ENCODE data around the gene IL19. TPM values are rescaled to one million over a fixed set of nuclear protein-coding genes. Genes with fewer than 3 reads are reported as not detected.
A peak's percentile ranks its signal among the peaks of the same experiment; 100 is the strongest.

Gene IL19
- total and polyA plus RNA-seq, 9 of the 15 experiments (the other 6 are each of a cell fraction or from before 2014, with no cell fraction given), result not detected

- WGBS (ENCODE audit: insufficient coverage, low coverage, missing lambda C conversion rate), result 6% methylated on average over 4 of the region's 4 CpGs
- no peak for ATAC-seq
- H4K20me1 ChIP-seq (replicated peaks; ENCODE audit: control insufficient read depth, insufficient read depth, low read length), result 0 out of 2 replicates have a peak, but pooled peaks cover 5% of the 10 kb centered on the region
- TF ChIP-seq, protein P1, sequence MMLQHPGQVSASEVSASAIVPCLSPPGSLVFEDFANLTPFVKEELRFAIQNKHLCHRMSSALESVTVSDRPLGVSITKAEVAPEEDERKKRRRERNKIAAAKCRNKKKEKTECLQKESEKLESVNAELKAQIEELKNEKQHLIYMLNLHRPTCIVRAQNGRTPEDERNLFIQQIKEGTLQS (IDR thresholded peaks at IDR 0.05), result peak; percentile 78
- TF ChIP-seq, protein P1 (CRISPR knock-in tag; conservative IDR thresholded peaks at IDR 0.05), result no peak
- TF ChIP-seq ZNF512 (tag; IDR thresholded peaks at IDR 0.05) (peak; percentile 64), FOSL1 (tag; conservative IDR thresholded peaks at IDR 0.05) (peak; percentile 58; the same call in 1 of the 2 replicates), LCOR (CRISPR knock-in tag; IDR thresholded peaks at IDR 0.05) (no peak), ARNT (IDR thresholded peaks at IDR 0.05) (no peak), FOXJ3 (CRISPR knock-in tag; IDR thresholded peaks at IDR 0.05) (no peak), ZNF695 (CRISPR knock-in tag; IDR thresholded peaks at IDR 0.05) (no peak), CEBPG (CRISPR knock-in tag; IDR thresholded peaks at IDR 0.05) (no peak), CEBPG (tag; conservative IDR thresholded peaks at IDR 0.05 in 1 of 2, IDR thresholded peaks at IDR 0.05 in 1 of 2) (peak in 1 of 2 experiments; percentile 66; a peak in 2 of 4 replicates), ZBTB33 (CRISPR knock-in tag; IDR thresholded peaks at IDR 0.05) (no peak), EWSR1 (IDR thresholded peaks at IDR 0.05; ENCODE audit: borderline replicate concordance, low read depth, partially characterized antibody) (no peak)
- no TSS peak for BruUV-seq (replicated peaks)
- H3K27me3 ChIP-seq (ENCODE audit: control insufficient read depth in 2 of 2, insufficient read depth in 2 of 2, low read length in 2 of 2), result peaks cover 13 to 29% of the 10 kb centered on the region in 2 experiments
- no peak overlapping the region for H3K27ac ChIP-seq (ENCODE audit: extremely low read depth, low read depth, low read length)
- no peaks in the 10 kb centered on the region for H3K79me2 ChIP-seq (ENCODE audit: control insufficient read depth, insufficient read depth, low read length)
- H3K9me1 ChIP-seq (ENCODE audit: control insufficient read depth, insufficient read depth, low read length), result peaks cover 3% of the 10 kb centered on the region
- in situ Hi-C loops (cut with MboI), result loop anchor here (5.0 kb wide), 1 partner anchor 65 kb away; no protein-coding TSS in a partner anchor
- FAIRE-seq, result no peak
- no peak overlapping the region for H3K9ac ChIP-seq (ENCODE audit: insufficient read depth in 1 of 2, low read depth in 2 of 2, low read length in 2 of 2)
- H3K36me3 ChIP-seq (ENCODE audit: control insufficient read depth, insufficient read depth, low read length), result no peaks in the 10 kb centered on the region
- intact Hi-C loops (cut with micrococcal nuclease), result loop anchor here (10.0 kb wide), 1 partner anchor 308 kb away; no protein-coding TSS in a partner anchor
- POLR2A ChIA-PET, result no interaction called here
- no peaks in the 10 kb centered on the region for H3K9me3 ChIP-seq (replicated peaks; ENCODE audit: control insufficient read depth, insufficient read depth, low read depth, low read length)
- no peak overlapping the region for H3K4me2 ChIP-seq (ENCODE audit: insufficient read depth, low read length)
- no peak for DNase-seq (ENCODE audit: extremely low read depth in 1 of 4, low spot score in 3 of 4)
- no peaks in the 10 kb centered on the region; a peak in 1 of 5 replicates for H3K4me1 ChIP-seq (replicated peaks in 1 of 2; ENCODE audit: control insufficient read depth in 2 of 2, insufficient read depth in 2 of 2, low read length in 2 of 2)
- no peak overlapping the region for H3K4me3 ChIP-seq
- H2AFZ ChIP-seq (ENCODE audit: low read depth, low read length), result no peak overlapping the region
- CTCF ChIA-PET (ENCODE audit: low intra/inter-chr PET ratio), result interaction anchor here (0.7 kb wide), 2 partner anchors 169 to 372 kb away, joined by 3 read pairs; no protein-coding TSS in a partner anchor
These were observed 31.8 kb downstream of the IL19 start for GRCh38 chr1:206802401-206802800.

Measured in K562 (cell line).